GM12873 (cell line): Measurements from ENCODE around the gene IHH.
A peak's percentile ranks its signal among the peaks of the same experiment; 100 is the strongest.

Experiments
- TF ChIP-seq, protein P1 (sequence below): IDR thresholded peaks from 2 replicates; pipeline ENCODE4 v1.5.1; 2012; ENCODE audit warnings: low read depth, mild to moderate bottlenecking, moderate library complexity, low read length, control low read depth; ENCODE audit not compliant: insufficient read depth; ENCODE audit errors: missing control alignments

Gene IHH

DNA sequence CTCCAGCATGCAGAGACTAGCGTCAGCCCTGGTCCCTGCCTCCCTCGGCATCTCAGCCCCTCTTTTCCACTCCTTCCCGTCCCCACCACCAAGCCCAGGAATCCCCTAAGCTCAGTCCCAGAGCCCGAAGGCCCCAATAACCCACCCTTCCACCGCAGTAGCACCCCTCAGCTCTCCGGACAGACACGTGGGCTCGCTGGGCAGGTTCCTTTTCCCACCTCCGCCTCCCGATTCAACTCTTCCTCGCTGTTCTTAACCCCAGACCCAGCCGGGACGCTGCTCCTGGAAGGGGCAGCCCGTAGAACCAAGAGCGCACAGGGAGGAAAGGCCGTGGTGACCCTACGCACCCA is 1.4 kb downstream of the IHH start:
- TF ChIP-seq, protein P1, sequence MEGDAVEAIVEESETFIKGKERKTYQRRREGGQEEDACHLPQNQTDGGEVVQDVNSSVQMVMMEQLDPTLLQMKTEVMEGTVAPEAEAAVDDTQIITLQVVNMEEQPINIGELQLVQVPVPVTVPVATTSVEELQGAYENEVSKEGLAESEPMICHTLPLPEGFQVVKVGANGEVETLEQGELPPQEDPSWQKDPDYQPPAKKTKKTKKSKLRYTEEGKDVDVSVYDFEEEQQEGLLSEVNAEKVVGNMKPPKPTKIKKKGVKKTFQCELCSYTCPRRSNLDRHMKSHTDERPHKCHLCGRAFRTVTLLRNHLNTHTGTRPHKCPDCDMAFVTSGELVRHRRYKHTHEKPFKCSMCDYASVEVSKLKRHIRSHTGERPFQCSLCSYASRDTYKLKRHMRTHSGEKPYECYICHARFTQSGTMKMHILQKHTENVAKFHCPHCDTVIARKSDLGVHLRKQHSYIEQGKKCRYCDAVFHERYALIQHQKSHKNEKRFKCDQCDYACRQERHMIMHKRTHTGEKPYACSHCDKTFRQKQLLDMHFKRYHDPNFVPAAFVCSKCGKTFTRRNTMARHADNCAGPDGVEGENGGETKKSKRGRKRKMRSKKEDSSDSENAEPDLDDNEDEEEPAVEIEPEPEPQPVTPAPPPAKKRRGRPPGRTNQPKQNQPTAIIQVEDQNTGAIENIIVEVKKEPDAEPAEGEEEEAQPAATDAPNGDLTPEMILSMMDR = no peak

DNA sequence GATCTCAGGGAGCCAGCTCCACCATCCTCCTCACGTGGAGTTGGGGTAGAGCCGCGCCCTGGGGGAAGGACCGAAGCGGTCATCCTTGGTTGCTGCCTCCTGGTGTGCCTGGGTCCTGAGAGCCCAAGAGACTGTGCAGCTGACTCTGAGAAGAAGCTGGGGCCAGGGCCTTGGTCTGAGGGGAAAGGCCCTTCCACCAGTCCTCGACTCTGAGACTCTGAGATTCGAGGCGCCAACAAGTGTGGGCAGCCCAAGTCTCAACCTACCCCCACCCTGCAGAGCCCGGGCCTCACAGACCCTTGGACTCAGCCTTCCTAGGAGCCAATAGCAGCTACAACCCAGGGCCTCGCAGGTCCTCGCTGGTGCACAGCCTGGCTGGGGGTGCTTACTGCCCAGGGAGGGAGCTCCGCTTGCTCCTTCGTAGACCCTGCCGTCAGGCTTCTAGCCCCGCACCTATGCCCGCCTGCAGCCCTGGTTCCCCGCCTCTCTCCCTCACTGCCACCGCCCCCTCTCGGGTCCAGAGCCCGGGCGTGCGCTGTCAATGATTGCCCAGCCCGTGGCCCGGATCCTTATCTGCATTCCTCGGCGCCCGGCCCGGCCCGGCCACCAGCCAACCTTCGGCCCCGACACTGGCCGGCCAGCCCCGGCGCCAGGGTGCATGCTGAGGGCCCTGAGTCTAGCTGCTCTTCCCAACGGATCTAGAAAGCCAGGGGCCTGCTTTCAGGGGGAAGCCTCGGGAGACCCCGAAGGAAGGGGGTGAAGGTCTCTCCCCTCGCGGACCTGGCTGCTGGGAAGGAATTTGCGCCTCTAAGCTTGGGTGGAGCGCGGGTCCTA is 2.0 kb downstream of the IHH start:
- TF ChIP-seq, protein P1 = no peak

DNA sequence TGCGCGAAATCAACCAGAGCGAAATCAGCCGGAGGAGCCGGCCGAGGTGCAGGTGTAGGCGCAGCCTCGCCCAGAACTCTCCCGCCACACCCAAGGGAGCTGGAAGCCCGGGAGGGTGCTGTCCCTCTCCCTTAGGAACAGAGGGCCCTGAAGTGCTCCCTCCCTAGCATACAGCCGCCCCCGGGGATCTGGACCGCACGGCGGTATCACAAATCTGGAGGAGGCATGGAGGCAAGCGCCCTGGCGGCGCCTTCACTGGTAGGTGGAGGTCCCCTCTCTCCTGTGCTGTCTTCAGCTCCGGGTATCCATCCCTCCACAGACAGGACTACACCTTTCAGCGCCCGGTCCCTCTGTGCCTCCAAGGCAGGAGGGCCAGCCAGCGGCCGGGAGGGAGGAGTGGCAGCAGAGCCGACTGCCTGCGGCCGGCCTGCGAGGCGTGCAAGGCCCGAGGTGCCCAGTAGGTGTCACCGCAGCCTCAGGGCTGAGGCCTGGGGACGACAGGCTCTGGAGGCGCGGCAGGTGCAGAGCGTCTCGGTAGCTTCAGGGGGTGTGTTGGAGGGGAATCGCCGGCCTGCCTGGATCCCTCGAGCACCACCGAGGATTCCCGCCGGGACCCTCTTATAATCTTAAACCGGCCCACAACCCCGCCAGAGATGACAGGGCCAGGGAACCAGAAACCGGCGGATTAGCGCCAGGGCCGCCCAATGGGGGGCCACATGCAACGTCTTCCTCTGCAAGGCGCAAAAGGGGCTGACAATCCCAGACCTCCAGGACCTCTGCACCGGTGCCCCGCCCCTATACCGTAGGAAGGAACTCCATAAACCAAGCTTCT is 2.8 kb downstream of the IHH start:
- TF ChIP-seq, protein P1 = peak; percentile 94

DNA sequence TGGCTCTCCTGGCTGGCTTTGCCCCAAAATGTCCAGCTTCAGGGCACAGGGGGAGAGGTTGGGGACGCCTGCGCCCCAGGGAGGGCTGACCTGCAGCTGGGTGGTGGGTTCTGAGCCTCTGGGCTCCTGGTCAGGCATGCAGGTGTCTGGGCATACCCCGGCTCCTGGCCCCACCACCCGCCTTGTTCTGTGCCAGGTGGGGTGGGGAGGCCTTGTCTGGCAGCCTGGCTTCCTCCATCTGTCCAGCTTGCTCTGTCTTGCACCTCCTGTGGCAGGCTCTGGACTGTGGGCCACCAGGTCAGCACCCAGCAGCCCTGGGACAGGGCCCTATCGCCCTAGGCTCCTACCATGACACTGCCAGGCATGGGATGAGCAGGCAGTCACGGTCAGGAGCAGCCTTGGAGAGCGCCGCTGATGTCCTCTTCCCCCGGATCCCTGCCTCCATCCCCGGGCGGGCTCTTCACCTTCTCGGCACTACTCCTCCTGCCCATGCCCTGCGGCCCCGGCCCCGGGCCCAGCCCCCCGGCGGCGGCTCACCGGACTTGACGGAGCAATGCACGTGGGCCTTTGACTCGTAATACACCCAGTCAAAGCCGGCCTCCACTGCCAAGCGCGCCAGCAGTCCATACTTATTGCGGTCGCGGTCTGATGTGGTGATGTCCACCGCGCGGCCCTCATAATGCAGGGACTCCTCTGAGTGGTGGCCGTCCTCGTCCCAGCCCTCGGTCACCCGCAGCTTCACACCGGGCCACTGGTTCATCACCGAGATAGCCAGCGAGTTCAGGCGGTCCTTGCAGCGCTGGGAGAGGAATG is 3.6 kb downstream of the IHH start:
- TF ChIP-seq, protein P1 = no peak

DNA sequence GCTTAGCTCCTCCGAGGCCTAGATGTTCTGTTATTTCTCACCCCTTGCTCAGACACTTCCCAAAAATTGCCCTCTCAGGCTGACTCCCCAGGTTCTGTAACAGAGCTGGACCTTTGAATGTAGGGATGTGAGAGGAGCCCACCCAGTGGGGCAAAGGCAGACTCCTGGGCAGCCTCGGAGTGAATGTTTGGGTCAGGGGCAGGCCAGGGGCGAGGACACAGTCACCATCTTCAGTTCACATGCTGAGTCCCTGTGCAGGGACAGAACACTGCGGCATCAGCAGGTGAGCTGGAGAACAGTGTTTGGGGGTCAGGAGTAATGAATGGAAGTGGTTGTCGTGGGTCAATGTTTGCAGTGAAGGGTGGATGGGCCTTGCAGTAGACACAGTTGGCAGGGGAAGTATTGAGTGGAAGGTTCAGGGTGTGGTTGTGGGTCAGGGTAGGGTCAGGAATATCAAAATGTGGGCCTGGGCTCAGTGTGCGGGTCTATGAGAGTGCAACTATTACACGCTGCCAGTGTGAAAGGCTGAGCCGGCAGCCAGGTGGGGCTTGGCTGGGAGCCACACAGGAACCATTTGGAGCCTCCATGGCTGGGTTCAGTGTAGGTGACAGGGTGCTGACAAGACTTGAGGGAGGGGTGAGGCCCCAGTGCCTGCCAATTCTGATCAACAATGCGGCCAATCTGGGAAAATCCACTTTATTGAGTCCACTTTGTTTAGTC is 4.4 kb downstream of the IHH start:
- TF ChIP-seq, protein P1 = no peak

DNA sequence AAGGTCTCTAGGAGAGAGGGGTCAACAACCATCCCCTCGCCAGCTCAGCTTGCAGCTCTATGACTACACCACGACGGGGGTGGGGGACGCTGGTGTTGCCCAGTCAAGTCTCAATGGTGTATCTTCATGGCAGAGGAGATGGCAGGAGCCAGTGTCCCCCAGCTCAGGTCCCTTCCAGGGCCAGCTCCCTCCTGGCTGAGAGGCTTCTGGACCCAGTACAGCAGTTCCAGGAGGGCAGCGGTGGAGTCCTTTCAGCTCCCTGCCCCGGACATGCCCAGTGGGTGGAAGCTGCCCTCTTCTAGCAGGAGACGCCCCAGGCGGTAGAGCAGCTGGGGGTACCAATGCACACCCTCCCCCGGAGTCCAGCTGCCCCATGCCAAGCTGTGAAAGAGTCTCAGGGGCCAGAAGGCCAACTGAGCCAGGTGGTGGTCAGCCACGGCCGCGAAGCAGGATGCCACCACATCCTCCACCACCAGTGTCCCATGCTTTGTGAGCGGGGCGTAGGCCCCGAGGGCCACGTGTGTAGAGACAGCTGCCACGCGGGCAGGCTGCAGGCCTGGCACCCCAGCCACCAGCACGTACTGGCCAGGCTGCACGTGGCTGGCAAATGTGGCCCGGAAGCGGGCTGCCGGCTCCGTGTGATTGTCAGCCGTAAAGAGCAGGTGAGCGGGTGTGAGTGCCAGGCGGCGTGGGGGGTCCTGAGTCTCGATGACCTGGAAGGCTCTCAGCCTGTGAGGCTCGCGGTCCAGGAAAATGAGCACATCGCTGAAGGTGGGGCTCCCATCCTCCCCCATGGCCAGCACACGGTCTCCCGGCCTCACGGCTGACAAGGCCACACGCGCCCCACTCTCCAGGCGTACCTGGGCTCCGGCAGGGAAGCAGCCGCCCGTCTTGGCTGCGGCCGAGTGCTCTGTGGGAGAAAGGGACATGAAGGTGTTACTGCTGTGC is 5.5 kb downstream of the IHH start:
- TF ChIP-seq, protein P1 = no peak
